GM21786 (cell line): Measurements from ENCODE around the gene CDK15.

Experiments
- ATAC-seq: cut with Tn5 transposase; IDR thresholded peaks from one replicate; pipeline ENCODE4 v1.9.1; 2021; ENCODE audit not compliant: unreplicated experiment

Gene CDK15

GRCh38 chr2:201904538-201905420 is 98.4 kb downstream of the CDK15 start:
- peak; percentile 82 for ATAC-seq

GRCh38 chr2:201906777-201907562 is 100.6 kb downstream of the CDK15 start:
- no peak for ATAC-seq

- ATAC-seq: no peak
Measured at GRCh38 chr2:201907563-201907881, 101.2 kb downstream of the CDK15 start.

- no peak for ATAC-seq
Measured at GRCh38 chr2:201908901-201909300, 102.6 kb downstream of the CDK15 start.

- no peak for ATAC-seq
Measured at GRCh38 chr2:201909348-201909747, 103.0 kb downstream of the CDK15 start.

GRCh38 chr2:201909961-201910361 is 103.6 kb downstream of the CDK15 start:
- ATAC-seq: peak; percentile 87

GRCh38 chr2:201911372-201911771 is 105.0 kb downstream of the CDK15 start:
- no peak for ATAC-seq

- no peak for ATAC-seq
Measured at GRCh38 chr2:201913201-201913600, 106.9 kb downstream of the CDK15 start.

- ATAC-seq: peak; percentile 76
Measured at GRCh38 chr2:201915446-201915845, 109.1 kb downstream of the CDK15 start.

GRCh38 chr2:201916565-201916964 is 110.2 kb downstream of the CDK15 start:
- no peak for ATAC-seq

GRCh38 chr2:201918616-201919307 is 112.4 kb downstream of the CDK15 start:
- no peak for ATAC-seq

- ATAC-seq: no peak
Measured at GRCh38 chr2:201919308-201919634, 112.9 kb downstream of the CDK15 start.

GRCh38 chr2:201923436-201924328 is 117.3 kb downstream of the CDK15 start:
- ATAC-seq: no peak

- no peak for ATAC-seq
Measured at GRCh38 chr2:201924453-201924852, 118.1 kb downstream of the CDK15 start.

GRCh38 chr2:201925056-201925455 is 118.7 kb downstream of the CDK15 start:
- no peak for ATAC-seq

- ATAC-seq: no peak
Measured at GRCh38 chr2:201926067-201926466, 119.7 kb downstream of the CDK15 start.

- no peak for ATAC-seq
Measured at GRCh38 chr2:201928363-201928762, 122.0 kb downstream of the CDK15 start.

- ATAC-seq: no peak
Measured at GRCh38 chr2:201929281-201930026, 123.1 kb downstream of the CDK15 start.

- ATAC-seq: no peak
Measured at GRCh38 chr2:201930043-201930442, 123.7 kb downstream of the CDK15 start.

GRCh38 chr2:201930831-201931230 is 124.5 kb downstream of the CDK15 start:
- no peak for ATAC-seq
